ENCODE data around the gene TRAPPC12.

DNA sequence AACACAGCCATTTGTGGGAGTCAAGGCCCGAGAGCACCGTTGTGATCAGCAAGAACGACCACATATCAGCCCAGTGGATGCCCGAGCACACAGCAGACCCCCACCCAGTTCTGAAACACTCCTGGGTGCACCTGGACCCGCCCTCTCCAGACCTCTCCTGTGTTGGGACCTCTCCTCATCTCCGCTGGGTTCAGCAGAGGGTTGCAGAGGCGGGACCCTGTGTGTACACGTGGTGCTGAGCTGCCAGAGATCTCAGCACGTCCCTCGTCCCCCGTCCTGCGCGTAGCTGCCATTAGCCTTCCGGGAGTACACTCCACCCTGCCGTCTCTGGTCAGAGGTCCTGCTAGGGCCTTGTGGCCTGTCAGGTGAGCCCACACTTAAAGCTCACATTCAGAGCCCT, 88.2 kb downstream of the TRAPPC12 start:
- no peak for TF ChIP-seq POLR2AphosphoS5 (IDR thresholded peaks at IDR 0.05)
- no peak for TF ChIP-seq POLR2A (IDR thresholded peaks at IDR 0.05)
- TF ChIP-seq, protein P1, sequence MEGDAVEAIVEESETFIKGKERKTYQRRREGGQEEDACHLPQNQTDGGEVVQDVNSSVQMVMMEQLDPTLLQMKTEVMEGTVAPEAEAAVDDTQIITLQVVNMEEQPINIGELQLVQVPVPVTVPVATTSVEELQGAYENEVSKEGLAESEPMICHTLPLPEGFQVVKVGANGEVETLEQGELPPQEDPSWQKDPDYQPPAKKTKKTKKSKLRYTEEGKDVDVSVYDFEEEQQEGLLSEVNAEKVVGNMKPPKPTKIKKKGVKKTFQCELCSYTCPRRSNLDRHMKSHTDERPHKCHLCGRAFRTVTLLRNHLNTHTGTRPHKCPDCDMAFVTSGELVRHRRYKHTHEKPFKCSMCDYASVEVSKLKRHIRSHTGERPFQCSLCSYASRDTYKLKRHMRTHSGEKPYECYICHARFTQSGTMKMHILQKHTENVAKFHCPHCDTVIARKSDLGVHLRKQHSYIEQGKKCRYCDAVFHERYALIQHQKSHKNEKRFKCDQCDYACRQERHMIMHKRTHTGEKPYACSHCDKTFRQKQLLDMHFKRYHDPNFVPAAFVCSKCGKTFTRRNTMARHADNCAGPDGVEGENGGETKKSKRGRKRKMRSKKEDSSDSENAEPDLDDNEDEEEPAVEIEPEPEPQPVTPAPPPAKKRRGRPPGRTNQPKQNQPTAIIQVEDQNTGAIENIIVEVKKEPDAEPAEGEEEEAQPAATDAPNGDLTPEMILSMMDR (IDR thresholded peaks at IDR 0.05): no peak

All from transverse colon (tissue), 4 donors.